ENCODE results near the gene SPTBN5. TPM values are rescaled to one million over a fixed set of nuclear protein-coding genes. Genes with fewer than 3 reads are reported as not detected.

SPTBN5 gene
- total RNA-seq, 2 experiments from 2014 or later = 0.11 to 0.14 TPM

- H3K4me1 Mint-ChIP-seq (ENCODE audit: low read depth) = peaks cover 5% of the 10 kb centered on the region
- TF ChIP-seq, protein P1, sequence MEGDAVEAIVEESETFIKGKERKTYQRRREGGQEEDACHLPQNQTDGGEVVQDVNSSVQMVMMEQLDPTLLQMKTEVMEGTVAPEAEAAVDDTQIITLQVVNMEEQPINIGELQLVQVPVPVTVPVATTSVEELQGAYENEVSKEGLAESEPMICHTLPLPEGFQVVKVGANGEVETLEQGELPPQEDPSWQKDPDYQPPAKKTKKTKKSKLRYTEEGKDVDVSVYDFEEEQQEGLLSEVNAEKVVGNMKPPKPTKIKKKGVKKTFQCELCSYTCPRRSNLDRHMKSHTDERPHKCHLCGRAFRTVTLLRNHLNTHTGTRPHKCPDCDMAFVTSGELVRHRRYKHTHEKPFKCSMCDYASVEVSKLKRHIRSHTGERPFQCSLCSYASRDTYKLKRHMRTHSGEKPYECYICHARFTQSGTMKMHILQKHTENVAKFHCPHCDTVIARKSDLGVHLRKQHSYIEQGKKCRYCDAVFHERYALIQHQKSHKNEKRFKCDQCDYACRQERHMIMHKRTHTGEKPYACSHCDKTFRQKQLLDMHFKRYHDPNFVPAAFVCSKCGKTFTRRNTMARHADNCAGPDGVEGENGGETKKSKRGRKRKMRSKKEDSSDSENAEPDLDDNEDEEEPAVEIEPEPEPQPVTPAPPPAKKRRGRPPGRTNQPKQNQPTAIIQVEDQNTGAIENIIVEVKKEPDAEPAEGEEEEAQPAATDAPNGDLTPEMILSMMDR (IDR thresholded peaks at IDR 0.05) = no peak
- intact Hi-C loops (cut with micrococcal nuclease) = no loop called here
- ChIA-PET POLR2A (no interaction called here), CTCF (no interaction called here)
- H3K4me3 Mint-ChIP-seq = no peak overlapping the region
- no peaks in the 10 kb centered on the region for H3K36me3 Mint-ChIP-seq (ENCODE audit: low read depth)
- H3K27ac Mint-ChIP-seq = no peak overlapping the region
- no peak for ATAC-seq
- H3K9me3 Mint-ChIP-seq = no peaks in the 10 kb centered on the region
- no peaks in the 10 kb centered on the region for H3K27me3 Mint-ChIP-seq
- no peak for DNase-seq
Observed at GRCh38 chr15:41856262-41856661, 37.6 kb downstream of the SPTBN5 start.

DNA sequence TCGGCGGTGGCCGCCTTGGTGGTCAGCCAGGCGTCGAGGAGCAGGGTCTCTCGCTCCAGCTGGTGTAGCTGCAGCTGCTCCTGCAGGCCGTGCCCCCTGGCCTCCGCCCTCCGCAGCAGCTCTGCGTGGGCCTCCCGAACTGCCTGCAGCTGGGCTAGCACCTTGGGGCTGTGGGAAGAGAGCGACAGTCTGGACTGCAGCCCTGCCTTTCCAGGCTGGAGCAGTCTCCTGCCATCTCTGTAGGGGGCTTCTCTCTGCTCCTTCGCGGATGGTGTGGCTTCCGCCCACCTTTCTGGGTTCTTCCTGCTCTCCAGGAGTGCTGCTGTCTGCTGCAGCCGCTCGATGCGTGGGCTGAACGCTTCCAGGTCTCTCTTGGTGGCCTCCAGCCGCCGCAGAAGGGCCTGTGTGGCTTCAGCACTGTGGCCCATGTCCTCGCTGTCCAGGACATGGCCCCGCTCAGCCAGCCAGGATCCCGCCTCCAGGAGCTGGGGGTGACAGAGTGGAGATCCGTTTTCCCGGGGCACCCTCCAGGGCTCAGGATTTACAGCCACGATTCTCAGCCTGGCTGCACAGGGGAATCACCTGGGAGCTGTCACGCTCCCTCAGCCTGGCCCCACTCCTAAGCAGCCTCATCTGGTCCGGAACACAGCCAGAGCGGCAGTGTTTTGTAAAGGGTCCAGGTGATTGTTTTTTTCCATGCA lies 38.4 kb downstream of the SPTBN5 start:
- intact Hi-C loops (cut with micrococcal nuclease) = no loop called here
- Mint-ChIP-seq H3K9me3 (no peaks in the 10 kb centered on the region), H3K27ac (no peak overlapping the region), H3K36me3 (ENCODE audit: low read depth) (no peaks in the 10 kb centered on the region), H3K4me3 (no peak overlapping the region), H3K27me3 (no peaks in the 10 kb centered on the region), H3K4me1 (ENCODE audit: low read depth) (peaks cover 5% of the 10 kb centered on the region)
- ATAC-seq (no peak), DNase-seq (no peak)
- ChIA-PET POLR2A (no interaction called here), CTCF (interaction anchor here (1.1 kb wide), 1 partner anchor 28 kb away, joined by 3 read pairs; no protein-coding TSS in a partner anchor)
- TF ChIP-seq, protein P1 (IDR thresholded peaks at IDR 0.05) = no peak

GRCh38 chr15:41854443-41854842 lies 39.4 kb downstream of the SPTBN5 start:
- no peaks in the 10 kb centered on the region for H3K9me3 Mint-ChIP-seq
- no peaks in the 10 kb centered on the region for H3K4me1 Mint-ChIP-seq (ENCODE audit: low read depth)
- no peak overlapping the region for H3K27ac Mint-ChIP-seq
- DNase-seq (no peak), ATAC-seq (no peak)
- TF ChIP-seq, protein P1 (IDR thresholded peaks at IDR 0.05) = no peak
- H3K4me3 Mint-ChIP-seq = no peak overlapping the region
- ChIA-PET POLR2A (no interaction called here), CTCF (interaction anchor here (1.1 kb wide), 1 partner anchor 27 kb away, joined by 3 read pairs; no protein-coding TSS in a partner anchor)
- no peaks in the 10 kb centered on the region for H3K27me3 Mint-ChIP-seq
- intact Hi-C loops (cut with micrococcal nuclease) = no loop called here
- H3K36me3 Mint-ChIP-seq (ENCODE audit: low read depth) = no peaks in the 10 kb centered on the region

GRCh38 chr15:41853831-41854230 lies 40.0 kb downstream of the SPTBN5 start:
- H3K4me1 Mint-ChIP-seq (ENCODE audit: low read depth) = peaks cover under 1% of the 10 kb centered on the region
- intact Hi-C loops (cut with micrococcal nuclease) = no loop called here
- no peak overlapping the region for H3K27ac Mint-ChIP-seq
- H3K36me3 Mint-ChIP-seq (ENCODE audit: low read depth) = no peaks in the 10 kb centered on the region
- TF ChIP-seq, protein P1 (IDR thresholded peaks at IDR 0.05) = no peak
- DNase-seq (no peak), ATAC-seq (no peak)
- ChIA-PET POLR2A (no interaction called here), CTCF (no interaction called here)
- no peaks in the 10 kb centered on the region for H3K9me3 Mint-ChIP-seq
- no peak overlapping the region for H3K4me3 Mint-ChIP-seq
- H3K27me3 Mint-ChIP-seq = no peaks in the 10 kb centered on the region

- H3K27ac Mint-ChIP-seq = no peak overlapping the region
- DNase-seq = no peak
- peaks cover 3% of the 10 kb centered on the region for H3K36me3 Mint-ChIP-seq (ENCODE audit: low read depth)
- POLR2A ChIA-PET = interaction anchor here (1.0 to 1.2 kb wide), 2 partner anchors 11 to 16 kb away, joined by 3 to 5 read pairs; no protein-coding TSS in a partner anchor
- intact Hi-C loops (cut with micrococcal nuclease) = no loop called here
- peaks cover 7% of the 10 kb centered on the region for H3K4me1 Mint-ChIP-seq (ENCODE audit: low read depth)
- no peak overlapping the region for H3K4me3 Mint-ChIP-seq
- CTCF ChIA-PET = no interaction called here
- TF ChIP-seq, protein P1 (IDR thresholded peaks at IDR 0.05) = no peak
- no peaks in the 10 kb centered on the region for H3K9me3 Mint-ChIP-seq
- no peak for ATAC-seq
- no peaks in the 10 kb centered on the region for H3K27me3 Mint-ChIP-seq
Observed at GRCh38 chr15:41852736-41853590, 40.9 kb downstream of the SPTBN5 start.
